Measurements from ENCODE around the gene ZC3H10. TPM values are rescaled to one million over a fixed set of nuclear protein-coding genes. Genes with fewer than 3 reads are reported as not detected.
A peak's percentile ranks its signal among the peaks of the same experiment; 100 is the strongest.

The ZC3H10 gene
- total and polyA plus RNA-seq, 2 of the 13 experiments (the other 11 are each of a cell fraction or from before 2014, with no cell fraction given), result 0.70 to 2.3 TPM

DNA sequence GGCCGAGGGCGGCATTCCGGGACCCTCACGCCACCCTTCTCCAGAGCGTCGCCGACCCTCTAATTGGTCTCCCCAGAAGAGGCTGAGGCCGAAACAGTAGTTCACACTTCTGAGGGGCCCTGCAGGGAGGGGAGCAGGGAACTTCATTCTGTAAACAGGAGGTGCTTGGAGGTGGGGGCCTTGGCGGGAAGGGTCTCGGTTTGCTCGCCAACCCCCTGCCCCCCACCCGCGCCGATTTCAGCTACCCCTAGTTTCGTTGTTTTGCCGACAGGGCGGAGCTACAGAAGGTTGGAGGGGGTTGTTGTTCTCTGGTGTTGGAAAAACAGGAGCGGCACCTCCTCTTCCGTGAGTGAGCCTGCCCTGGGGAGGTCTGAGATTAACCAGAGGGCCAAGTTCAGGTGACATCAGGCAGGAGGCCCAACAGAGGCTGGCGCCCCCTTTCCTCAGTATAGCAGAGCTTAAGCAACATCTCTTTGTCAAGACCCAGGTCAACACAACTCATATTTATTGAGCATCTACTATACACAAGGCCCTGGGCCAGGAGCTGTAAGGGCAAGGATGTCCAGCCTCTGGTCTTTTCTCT, 37.4 kb upstream of the ZC3H10 start (continued):
- TF ChIP-seq, protein P1, sequence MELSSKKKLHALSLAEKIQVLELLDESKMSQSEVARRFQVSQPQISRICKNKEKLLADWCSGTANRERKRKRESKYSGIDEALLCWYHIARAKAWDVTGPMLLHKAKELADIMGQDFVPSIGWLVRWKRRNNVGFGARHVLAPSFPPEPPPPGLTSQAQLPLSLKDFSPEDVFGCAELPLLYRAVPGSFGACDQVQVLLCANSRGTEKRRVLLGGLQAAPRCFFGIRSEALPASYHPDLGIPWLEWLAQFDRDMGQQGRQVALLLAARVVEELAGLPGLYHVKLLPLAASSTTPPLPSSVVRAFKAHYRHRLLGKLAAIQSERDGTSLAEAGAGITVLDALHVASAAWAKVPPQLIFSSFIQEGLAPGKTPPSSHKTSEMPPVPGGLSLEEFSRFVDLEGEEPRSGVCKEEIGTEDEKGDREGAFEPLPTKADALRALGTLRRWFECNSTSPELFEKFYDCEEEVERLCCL (CRISPR knock-in tag; IDR thresholded peaks at IDR 0.05; ENCODE audit: borderline replicate concordance), result no peak
- TF ChIP-seq ZBTB7A (CRISPR knock-in tag; IDR thresholded peaks at IDR 0.05) (peak; percentile 57; the same call in 1 of the 2 replicates), FOXK2 (IDR thresholded peaks at IDR 0.05) (peak; percentile 77), ZNF577 (CRISPR knock-in tag; IDR thresholded peaks at IDR 0.05; ENCODE audit: borderline replicate concordance, low read depth) (0 out of 2 replicates have a peak, but pooled peaks have one; percentile 85), ZNF24 (IDR thresholded peaks at IDR 0.05) (no peak), POLR2AphosphoS5 (IDR thresholded peaks at IDR 0.05; ENCODE audit: low read depth, low read length) (peak; percentile 81), ZNF546 (CRISPR knock-in tag; conservative IDR thresholded peaks at IDR 0.05) (peak; percentile 74), JUND (CRISPR knock-in tag; IDR thresholded peaks at IDR 0.05) (peak; percentile 54; the same call in 1 of the 2 replicates), KDM3A (CRISPR knock-in tag; IDR thresholded peaks at IDR 0.05; ENCODE audit: low read depth) (peak; percentile 85), ZNF350 (CRISPR knock-in tag; IDR thresholded peaks at IDR 0.05; ENCODE audit: borderline replicate concordance, low read depth) (no peak; the same call in 1 of the 2 replicates), TSC22D2 (CRISPR knock-in tag; IDR thresholded peaks at IDR 0.05; ENCODE audit: borderline replicate concordance) (no peak), GABPB1 (CRISPR knock-in tag; IDR thresholded peaks at IDR 0.05) (no peak; the same call in none of the 2 replicates), ZNF205 (CRISPR knock-in tag; IDR thresholded peaks at IDR 0.05) (peak; percentile 99), BRD4 (CRISPR knock-in tag; IDR thresholded peaks at IDR 0.05) (no peak), NRL (CRISPR knock-in tag; IDR thresholded peaks at IDR 0.05; ENCODE audit: borderline replicate concordance) (no peak), NCOA5 (CRISPR knock-in tag; IDR thresholded peaks at IDR 0.05) (no peak), THAP11 (CRISPR knock-in tag; IDR thresholded peaks at IDR 0.05) (peak; percentile 74), PPARG (CRISPR knock-in tag; conservative IDR thresholded peaks at IDR 0.05) (peak; percentile 26; the same call in 1 of the 2 replicates), ZSCAN20 (CRISPR knock-in tag; IDR thresholded peaks at IDR 0.05; ENCODE audit: borderline replicate concordance) (no peak)
- TF ChIP-seq, protein P2, sequence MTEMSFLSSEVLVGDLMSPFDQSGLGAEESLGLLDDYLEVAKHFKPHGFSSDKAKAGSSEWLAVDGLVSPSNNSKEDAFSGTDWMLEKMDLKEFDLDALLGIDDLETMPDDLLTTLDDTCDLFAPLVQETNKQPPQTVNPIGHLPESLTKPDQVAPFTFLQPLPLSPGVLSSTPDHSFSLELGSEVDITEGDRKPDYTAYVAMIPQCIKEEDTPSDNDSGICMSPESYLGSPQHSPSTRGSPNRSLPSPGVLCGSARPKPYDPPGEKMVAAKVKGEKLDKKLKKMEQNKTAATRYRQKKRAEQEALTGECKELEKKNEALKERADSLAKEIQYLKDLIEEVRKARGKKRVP (CRISPR knock-in tag; IDR thresholded peaks at IDR 0.05), result peak in 1 of 2 experiments; percentile 74; a peak in 2 of 4 replicates
- TF ChIP-seq, protein P3, sequence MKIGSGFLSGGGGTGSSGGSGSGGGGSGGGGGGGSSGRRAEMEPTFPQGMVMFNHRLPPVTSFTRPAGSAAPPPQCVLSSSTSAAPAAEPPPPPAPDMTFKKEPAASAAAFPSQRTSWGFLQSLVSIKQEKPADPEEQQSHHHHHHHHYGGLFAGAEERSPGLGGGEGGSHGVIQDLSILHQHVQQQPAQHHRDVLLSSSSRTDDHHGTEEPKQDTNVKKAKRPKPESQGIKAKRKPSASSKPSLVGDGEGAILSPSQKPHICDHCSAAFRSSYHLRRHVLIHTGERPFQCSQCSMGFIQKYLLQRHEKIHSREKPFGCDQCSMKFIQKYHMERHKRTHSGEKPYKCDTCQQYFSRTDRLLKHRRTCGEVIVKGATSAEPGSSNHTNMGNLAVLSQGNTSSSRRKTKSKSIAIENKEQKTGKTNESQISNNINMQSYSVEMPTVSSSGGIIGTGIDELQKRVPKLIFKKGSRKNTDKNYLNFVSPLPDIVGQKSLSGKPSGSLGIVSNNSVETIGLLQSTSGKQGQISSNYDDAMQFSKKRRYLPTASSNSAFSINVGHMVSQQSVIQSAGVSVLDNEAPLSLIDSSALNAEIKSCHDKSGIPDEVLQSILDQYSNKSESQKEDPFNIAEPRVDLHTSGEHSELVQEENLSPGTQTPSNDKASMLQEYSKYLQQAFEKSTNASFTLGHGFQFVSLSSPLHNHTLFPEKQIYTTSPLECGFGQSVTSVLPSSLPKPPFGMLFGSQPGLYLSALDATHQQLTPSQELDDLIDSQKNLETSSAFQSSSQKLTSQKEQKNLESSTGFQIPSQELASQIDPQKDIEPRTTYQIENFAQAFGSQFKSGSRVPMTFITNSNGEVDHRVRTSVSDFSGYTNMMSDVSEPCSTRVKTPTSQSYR (CRISPR knock-in tag; IDR thresholded peaks at IDR 0.05; ENCODE audit: borderline replicate concordance), result peak; percentile 66; the same call in 1 of the 2 replicates
- TF ChIP-seq, protein P4, sequence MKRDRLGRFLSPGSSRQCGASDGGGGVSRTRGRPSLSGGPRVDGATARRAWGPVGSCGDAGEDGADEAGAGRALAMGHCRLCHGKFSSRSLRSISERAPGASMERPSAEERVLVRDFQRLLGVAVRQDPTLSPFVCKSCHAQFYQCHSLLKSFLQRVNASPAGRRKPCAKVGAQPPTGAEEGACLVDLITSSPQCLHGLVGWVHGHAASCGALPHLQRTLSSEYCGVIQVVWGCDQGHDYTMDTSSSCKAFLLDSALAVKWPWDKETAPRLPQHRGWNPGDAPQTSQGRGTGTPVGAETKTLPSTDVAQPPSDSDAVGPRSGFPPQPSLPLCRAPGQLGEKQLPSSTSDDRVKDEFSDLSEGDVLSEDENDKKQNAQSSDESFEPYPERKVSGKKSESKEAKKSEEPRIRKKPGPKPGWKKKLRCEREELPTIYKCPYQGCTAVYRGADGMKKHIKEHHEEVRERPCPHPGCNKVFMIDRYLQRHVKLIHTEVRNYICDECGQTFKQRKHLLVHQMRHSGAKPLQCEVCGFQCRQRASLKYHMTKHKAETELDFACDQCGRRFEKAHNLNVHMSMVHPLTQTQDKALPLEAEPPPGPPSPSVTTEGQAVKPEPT (CRISPR knock-in tag; IDR thresholded peaks at IDR 0.05; ENCODE audit: low read depth), result peak; percentile 33; the same call in 1 of the 2 replicates

Measured in HepG2 (cell line).